Trophoblast cell (in vitro differentiated cells and primary cell): ENCODE data around the gene MOCS2.
"Not testable (repeated sequence)": the region's sequence is repeated elsewhere in the genome, so short reads cannot be mapped to it uniquely, and the experiment has no call there.

Experiments used
- DNase-seq, 2 donors: peaks; one replicate each; pipeline ENCODE4 v3.0.0-alpha.2; 2016
- H2AFZ ChIP-seq: 2 replicates; pipeline ENCODE4 v1.6.1; 2013; ENCODE audit warnings: low read length, moderate library complexity, mild to moderate bottlenecking; ENCODE audit not compliant: insufficient read depth, poor library complexity
- H2AK5ac ChIP-seq: 2 replicates; pipeline ENCODE4 v1.6.1; 2013; ENCODE audit warnings: mild to moderate bottlenecking, low read length
- H2BK120ac ChIP-seq: 2 replicates; pipeline ENCODE4 v1.6.1; 2013; ENCODE audit warnings: low read length, mild to moderate bottlenecking, moderate library complexity; ENCODE audit not compliant: insufficient read depth, poor library complexity
- H2BK12ac ChIP-seq: 2 replicates; pipeline ENCODE4 v1.6.1; 2013; ENCODE audit warnings: mild to moderate bottlenecking, low read length, moderate library complexity
- H2BK5ac ChIP-seq: 2 replicates; pipeline ENCODE4 v1.6.1; 2013; ENCODE audit warnings: low read length, low read depth, moderate library complexity, mild to moderate bottlenecking; ENCODE audit not compliant: poor library complexity
- H3K14ac ChIP-seq: 2 replicates; pipeline ENCODE4 v1.6.1; 2013; ENCODE audit warnings: mild to moderate bottlenecking, low read length
- H3K18ac ChIP-seq: 2 replicates; pipeline ENCODE4 v1.6.1; 2013; ENCODE audit warnings: mild to moderate bottlenecking, low read length
- H3K23ac ChIP-seq: 2 replicates; pipeline ENCODE4 v1.6.1; 2013; ENCODE audit warnings: low read length
- H3K27ac ChIP-seq: 2 replicates; pipeline ENCODE4 v1.5.1; 2013; ENCODE audit warnings: low read depth, mild to moderate bottlenecking, inconsistent platforms, low read length, moderate library complexity
- H3K27me3 ChIP-seq: 2 replicates; pipeline ENCODE4 v1.6.1; 2013; ENCODE audit warnings: inconsistent platforms, mild to moderate bottlenecking, low read length, moderate library complexity; ENCODE audit not compliant: insufficient read depth
- H3K36me3 ChIP-seq, 2 experiments: 1 replicate in 1 of 2; 2 replicates in 1 of 2; pipeline ENCODE4 v1.6.1; 2013; ENCODE audit warnings: low read length in 2 of 2, mild to moderate bottlenecking in 2 of 2, moderate library complexity in 1 of 2; ENCODE audit not compliant: insufficient read depth in 2 of 2, control insufficient read depth in 1 of 2
- H3K4ac ChIP-seq: 2 replicates; pipeline ENCODE4 v1.6.1; 2013; ENCODE audit warnings: low read depth, mild to moderate bottlenecking, low read length, moderate library complexity
- H3K4me1 ChIP-seq, 2 experiments: 1 replicate in 1 of 2; 2 replicates in 1 of 2; pipeline ENCODE4 v1.6.1; 2013; ENCODE audit warnings: low read length in 2 of 2, mild to moderate bottlenecking in 2 of 2, moderate library complexity in 1 of 2; ENCODE audit not compliant: insufficient read depth in 2 of 2, control insufficient read depth in 1 of 2
- H3K4me2 ChIP-seq: 2 replicates; pipeline ENCODE4 v1.6.1; 2013; ENCODE audit warnings: inconsistent platforms, mild to moderate bottlenecking, low read length, moderate library complexity
- H3K4me3 ChIP-seq: 2 replicates; pipeline ENCODE4 v1.5.1; 2013; ENCODE audit warnings: mild to moderate bottlenecking, low read depth, low read length, inconsistent platforms
- H3K79me1 ChIP-seq: one replicate; pipeline ENCODE4 v1.6.1; 2013; ENCODE audit warnings: low read length
- H3K79me2 ChIP-seq: 2 replicates; pipeline ENCODE4 v1.6.1; 2013; ENCODE audit warnings: low read length, mild to moderate bottlenecking; ENCODE audit not compliant: control insufficient read depth, insufficient read depth, poor library complexity
- H3K9ac ChIP-seq: 2 replicates; pipeline ENCODE4 v1.6.1; 2013; ENCODE audit warnings: mild to moderate bottlenecking, low read length
- H3K9me3 ChIP-seq: 2 replicates; pipeline ENCODE4 v1.6.1; 2013; ENCODE audit warnings: low read depth, mild to moderate bottlenecking, control low read depth, inconsistent platforms, low read length; ENCODE audit not compliant: insufficient read depth
- H4K12ac ChIP-seq: 2 replicates; pipeline ENCODE4 v1.6.1; 2013; ENCODE audit warnings: low read depth, mild to moderate bottlenecking, low read length, moderate library complexity
- H4K8ac ChIP-seq: 2 replicates; pipeline ENCODE4 v1.6.1; 2013; ENCODE audit warnings: low read depth, mild to moderate bottlenecking, low read length, moderate library complexity
- H4K91ac ChIP-seq: one replicate; pipeline ENCODE4 v1.6.1; 2013; ENCODE audit warnings: low read depth, mild to moderate bottlenecking, low read length, moderate library complexity
- WGBS: extraction: QIAGEN DNeasy Blood & Tissue Kit; methylation state at CpG from one replicate; pipeline ENCODE4 v1.1.7; 2013; ENCODE audit warnings: missing lambda C conversion rate; ENCODE audit not compliant: insufficient read length, insufficient coverage; ENCODE audit errors: extremely low coverage; 5-methylcytosine and 5-hydroxymethylcytosine counted together

Gene MOCS2

DNA sequence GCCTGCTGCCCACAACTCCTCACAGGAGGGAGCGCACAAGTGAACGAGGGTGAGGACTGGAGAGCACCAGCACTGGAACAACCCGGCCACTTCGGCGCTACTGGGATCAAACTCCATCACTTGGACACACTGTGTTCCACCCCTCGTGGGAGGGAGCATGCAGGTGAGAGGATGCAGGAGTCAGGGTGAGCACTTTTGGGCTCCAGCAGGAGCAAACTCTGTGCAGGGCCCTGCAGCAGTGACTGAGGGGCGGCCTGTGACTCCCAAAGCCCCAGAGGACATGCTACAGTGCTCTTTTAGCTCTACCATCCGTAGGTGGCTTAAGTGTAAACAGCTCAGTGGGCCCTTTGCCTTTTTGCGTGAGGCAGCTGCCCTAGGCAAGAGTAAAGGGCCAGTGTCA is 4.4 kb upstream of the MOCS2 start:
- Histone ChIP-seq H2BK5ac (no peak overlapping the region), H3K9me3 (no peaks in the 10 kb centered on the region), H3K23ac (no peak overlapping the region), H3K79me1 (peaks cover 7% of the 10 kb centered on the region), H2BK120ac (no peak overlapping the region), H3K9ac (no peak overlapping the region), H2BK12ac (no peak overlapping the region), H4K8ac (no peak overlapping the region), H3K4me2 (no peak overlapping the region), H3K36me3 (no peaks in the 10 kb centered on the region), H4K12ac (no peak overlapping the region), H4K91ac (no peak overlapping the region), H2AFZ (no peak overlapping the region), H3K27ac (no peak overlapping the region), H3K18ac (no peak overlapping the region), H2AK5ac (no peak overlapping the region), H3K27me3 (no peaks in the 10 kb centered on the region), H3K79me2 (peaks cover 2% of the 10 kb centered on the region), H3K4me1 (peaks cover 4 to 5% of the 10 kb centered on the region in 2 experiments), H3K14ac (no peak overlapping the region), H3K4me3 (no peak overlapping the region), H3K4ac (no peak overlapping the region)
- no peak for DNase-seq
- no CpG with 5 or more reads among the region's 9 CpGs for WGBS

DNA sequence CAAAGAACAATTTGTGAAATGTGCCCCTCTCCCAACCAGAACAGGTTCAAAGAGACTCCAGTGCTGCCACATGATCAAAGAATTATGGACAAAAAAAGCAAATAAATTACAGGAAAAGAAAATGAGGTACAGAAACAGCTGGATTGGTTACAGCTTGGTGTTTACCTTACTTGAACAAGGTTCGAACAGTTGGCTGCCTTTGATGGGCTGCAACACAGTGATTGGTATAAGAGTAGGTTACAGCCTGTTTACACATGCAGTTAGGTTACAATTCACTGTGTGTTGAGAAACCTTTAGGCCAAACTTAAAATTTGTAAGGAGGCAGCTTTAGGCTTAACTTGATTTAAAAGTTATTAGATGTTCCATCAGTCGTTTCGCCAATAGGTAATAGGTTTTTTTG is 3.4 kb upstream of the MOCS2 start:
- Histone ChIP-seq H3K27me3 (no peaks in the 10 kb centered on the region), H3K27ac (no peak overlapping the region), H3K79me1 (peaks cover 7% of the 10 kb centered on the region), H3K4me3 (no peak overlapping the region), H4K12ac (no peak overlapping the region), H2AFZ (no peak overlapping the region), H2BK12ac (no peak overlapping the region), H3K36me3 (no peaks in the 10 kb centered on the region), H3K79me2 (peaks cover 2% of the 10 kb centered on the region), H3K4me2 (no peak overlapping the region), H2BK120ac (no peak overlapping the region), H2AK5ac (no peak overlapping the region), H4K91ac (no peak overlapping the region), H3K9me3 (no peaks in the 10 kb centered on the region), H4K8ac (no peak overlapping the region), H3K9ac (no peak overlapping the region), H3K4me1 (peaks cover 5% of the 10 kb centered on the region in 2 experiments), H3K23ac (no peak overlapping the region), H3K18ac (no peak overlapping the region), H3K4ac (no peak overlapping the region), H2BK5ac (no peak overlapping the region), H3K14ac (no peak overlapping the region)
- no CpG with 5 or more reads among the region's 3 CpGs for WGBS
- DNase-seq: no peak

DNA sequence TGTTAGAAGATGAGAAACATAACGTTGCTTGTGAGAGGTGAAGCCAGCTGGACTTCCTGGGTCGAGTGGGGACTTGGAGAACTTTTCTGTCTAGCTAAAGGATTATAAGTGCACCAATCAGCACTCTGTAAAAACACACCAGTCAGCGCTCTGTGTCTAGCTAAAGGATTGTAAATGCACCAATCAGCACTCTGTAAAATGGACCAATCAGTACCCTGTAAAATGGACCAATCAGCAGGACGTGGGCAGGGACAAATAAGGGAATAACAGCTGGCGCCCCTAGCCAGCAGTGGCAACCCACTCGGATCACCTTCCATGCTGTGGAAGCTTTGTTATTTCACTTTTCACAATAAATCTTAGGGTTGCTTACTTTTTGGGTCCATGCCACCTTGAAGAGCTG is 2.8 kb upstream of the MOCS2 start:
- not testable (repeated sequence) for H3K14ac ChIP-seq, H2AK5ac ChIP-seq, H3K9ac ChIP-seq, H3K9me3 ChIP-seq, H3K79me1 ChIP-seq, H2BK5ac ChIP-seq, H3K4me3 ChIP-seq, H3K36me3 ChIP-seq, DNase-seq, H2AFZ ChIP-seq, H3K23ac ChIP-seq, H2BK12ac ChIP-seq, H3K4me1 ChIP-seq, H3K4ac ChIP-seq, H4K12ac ChIP-seq, H2BK120ac ChIP-seq, H3K18ac ChIP-seq, H3K27ac ChIP-seq, H3K79me2 ChIP-seq, H3K4me2 ChIP-seq, H3K27me3 ChIP-seq, H4K8ac ChIP-seq, H4K91ac ChIP-seq
- WGBS: no CpG with 5 or more reads among the region's 6 CpGs

DNA sequence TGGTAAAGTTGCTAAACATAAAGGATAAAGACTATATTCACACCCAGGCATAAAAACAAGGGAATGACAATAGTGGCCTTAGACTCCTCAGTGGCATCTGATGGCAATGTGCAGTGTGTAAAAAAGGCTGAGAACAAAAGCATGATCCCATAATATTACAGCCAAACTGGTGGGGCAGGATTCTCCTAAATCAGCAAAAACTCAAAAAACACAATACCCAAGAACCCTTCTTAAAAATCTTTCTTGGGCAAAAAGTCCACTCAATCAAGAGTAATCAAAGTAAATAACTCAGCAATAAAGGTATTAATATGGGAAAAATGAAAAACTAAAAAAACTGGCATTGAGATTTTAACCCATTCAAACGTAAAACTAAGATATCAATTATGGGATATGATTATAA is 1.6 kb upstream of the MOCS2 start:
- no peak overlapping the region for H3K4me2 ChIP-seq
- no peak overlapping the region for H3K4me3 ChIP-seq
- no peak overlapping the region for H3K4ac ChIP-seq
- no peak overlapping the region for H3K14ac ChIP-seq
- no peak overlapping the region for H3K27ac ChIP-seq
- H3K9ac ChIP-seq: no peak overlapping the region
- H3K27me3 ChIP-seq: no peaks in the 10 kb centered on the region
- H2BK5ac ChIP-seq: no peak overlapping the region
- no peak overlapping the region for H3K23ac ChIP-seq
- no peak for DNase-seq
- peaks cover 1 to 4% of the 10 kb centered on the region in 2 experiments for H3K4me1 ChIP-seq
- no peak overlapping the region for H3K18ac ChIP-seq
- no peak overlapping the region for H2AFZ ChIP-seq
- no peak overlapping the region for H4K12ac ChIP-seq
- H3K9me3 ChIP-seq: no peaks in the 10 kb centered on the region
- H2AK5ac ChIP-seq: no peak overlapping the region
- H4K8ac ChIP-seq: no peak overlapping the region
- peaks cover 2% of the 10 kb centered on the region for H3K79me2 ChIP-seq
- no peak overlapping the region for H2BK12ac ChIP-seq
- H3K79me1 ChIP-seq: peaks cover 6% of the 10 kb centered on the region
- no CpG with 5 or more reads among the region's 1 CpG for WGBS
- H2BK120ac ChIP-seq: no peak overlapping the region
- no peak overlapping the region for H4K91ac ChIP-seq
- H3K36me3 ChIP-seq: peaks cover 0 to 2% of the 10 kb centered on the region in 2 experiments
